Cardiac fibroblast (primary cell): ENCODE data around the gene CDC42SE2.

ENCODE experiments used
- DNase-seq, 2 donors: peaks; one replicate each; pipeline versions ENCODE4 v3.0.0 to v3.0.0-alpha.2; 2010; ENCODE audit warnings: low read depth in 2 of 2
- H3K4me3 ChIP-seq, 2 donors: replicated peaks in 1 of 2; 1 replicate in 1 of 2; 2 replicates in 1 of 2; pipeline ENCODE4 v1.5.1; 2011; ENCODE audit warnings: low read depth in 2 of 2, low read length in 2 of 2, mild to moderate bottlenecking in 2 of 2, moderate library complexity in 1 of 2
- CTCF ChIP-seq: IDR thresholded peaks from one replicate; pipeline ENCODE4 v1.5.1; 2011; ENCODE audit warnings: low read depth, mild to moderate bottlenecking, low read length, inconsistent platforms

CDC42SE2 gene

GRCh38 chr5:131381777-131382176 is 117.9 kb downstream of the CDC42SE2 start:
- no peak for DNase-seq
- H3K4me3 ChIP-seq = no peak overlapping the region
- TF ChIP-seq CTCF = no peak

GRCh38 chr5:131382407-131383395 is 118.8 kb downstream of the CDC42SE2 start:
- no peak overlapping the region for H3K4me3 ChIP-seq
- TF ChIP-seq CTCF = peak; percentile 54

GRCh38 chr5:131384173-131384572 is 120.3 kb downstream of the CDC42SE2 start:
- TF ChIP-seq CTCF = no peak
- no peak for DNase-seq
- no peak overlapping the region for H3K4me3 ChIP-seq

More at GRCh38 chr5:131382407-131383395, 118.8 kb downstream of the CDC42SE2 start:
- DNase-seq = peak; percentile 63 to 73

- peak in 1 of 2 donors; percentile 34 for DNase-seq
- no peak for TF ChIP-seq CTCF
- no peak overlapping the region for H3K4me3 ChIP-seq
Measured at GRCh38 chr5:131384616-131385214, 120.9 kb downstream of the CDC42SE2 start.

GRCh38 chr5:131386124-131386523 is 122.3 kb downstream of the CDC42SE2 start:
- DNase-seq = no peak
- TF ChIP-seq CTCF = no peak
- no peak overlapping the region for H3K4me3 ChIP-seq

- no peak for TF ChIP-seq CTCF
- no peak overlapping the region for H3K4me3 ChIP-seq
- peak in 1 of 2 donors; percentile 24 for DNase-seq
Measured at GRCh38 chr5:131386779-131387178, 122.9 kb downstream of the CDC42SE2 start.
